Adrenal gland (tissue), 12 donors: Measurements from ENCODE around the gene LPGAT1. TPM values are rescaled to one million over a fixed set of nuclear protein-coding genes. Genes with fewer than 3 reads are reported as not detected.
"Not testable (repeated sequence)": the region's sequence is repeated elsewhere in the genome, so short reads cannot be mapped to it uniquely, and the experiment has no call there.

ENCODE experiments used
- DNase-seq, 7 donors: peaks; one replicate each; pipeline ENCODE4 v3.0.0-alpha.2; 2019 to 2020
- H3K27ac ChIP-seq, 5 donors: fragments of 200-600 bp; sonication (generic) in 4 of 5; 1 replicate in 3 of 5; 2 replicates in 2 of 5; pipeline versions ENCODE4 v1.5.1 to v1.8.0; 2016 to 2020; ENCODE audit warnings: mild to moderate bottlenecking in 1 of 5
- H3K27me3 ChIP-seq: fragments of 200-600 bp; 2 replicates; pipeline ENCODE4 v1.8.0; 2021
- H3K36me3 ChIP-seq, 2 donors: fragments of 200-600 bp; replicated peaks in 1 of 2; 1 replicate in 1 of 2; 2 replicates in 1 of 2; pipeline versions ENCODE4 v1.5.1 to v1.8.0; 2018 to 2022
- H3K4me1 ChIP-seq, 2 donors: fragments of 200-600 bp; replicated peaks in 1 of 2; 1 replicate in 1 of 2; 2 replicates in 1 of 2; pipeline versions ENCODE4 v1.5.1 to v1.8.0; 2018 to 2021
- H3K4me3 ChIP-seq, 4 donors: fragments of 200-600 bp; sonication (generic) in 3 of 4; one replicate each; pipeline ENCODE4 v1.5.1; 2016 to 2018
- H3K9me3 ChIP-seq, 3 donors: fragments of 200-600 bp; sonication (generic) in 1 of 3; replicated peaks in 1 of 3; 1 replicate in 2 of 3; 2 replicates in 1 of 3; pipeline versions ENCODE4 v1.5.1 to v1.8.0; 2016 to 2021
- CTCF ChIP-seq, 6 experiments: fragments of 450-650 bp in 4 of 6; fragments of 200-600 bp in 2 of 6; sonication (generic) in 1 of 6; IDR thresholded peaks; 1 replicate in 5 of 6; 2 replicates in 1 of 6; pipeline versions ENCODE4 v1.5.1 to v1.8.0; 2016 to 2021; ENCODE audit warnings: antibody characterized with exemption in 6 of 6, mild to moderate bottlenecking in 2 of 6, moderate library complexity in 1 of 6
- POLR2A ChIP-seq, 2 donors: fragments of 450-650 bp; IDR thresholded peaks; one replicate each; pipeline ENCODE4 v1.6.1; 2017; ENCODE audit warnings: antibody characterized with exemption in 2 of 2, mild to moderate bottlenecking in 2 of 2, moderate library complexity in 1 of 2
- WGBS, 4 donors: extraction: QIAGEN DNeasy Blood & Tissue Kit in 2 of 4; methylation state at CpG; one replicate each; pipeline versions ENCODE4 v1.1.5 to v1.1.7; 2013 to 2017; 5-methylcytosine and 5-hydroxymethylcytosine counted together
- intact Hi-C, 2 donors: fragments of 100-400 bp; cut with DNase I; formaldehyde crosslinking; loops; one replicate each; pipeline versions ENCODE4 v1.14.1 to v1.15.0; 2022 to 2023
- polyA plus RNA-seq, 3 donors: library from polyadenylated mRNA; stranded (reverse); fragments of 200-250 nt in 2 of 3; fragments of 350-450 nt in 1 of 3; fragmentation: Illumina TruSeq in 1 of 3; extraction: RNeasy Lipid Tissue Mini Kit (QIAGEN cat#74804) in 1 of 3; gene quantifications; one replicate each; pipeline ENCODE4 v1.2.3, GENCODE V29; 2013 to 2014
- total RNA-seq, 9 donors: library from RNA; depleted of rRNA in 4 of 9; stranded (reverse); fragments of >200 nt in 4 of 9; fragments of 120-200 nt in 1 of 9; fragmentation: NEBNext Ultra II Directional in 1 of 9; extraction: Animal tissue kit (Norgen Biotek cat#: 25700) in 1 of 9; gene quantifications; one replicate each; pipeline versions ENCODE4 v1.1.0 to v1.2.4, GENCODE V29; 2013 to 2023
- donor health status: healthy with polysubstance abuse.
- donor health status: Bipolar disorder and iron deficiency.
- donor health status: DM: yes; HTN: yes; CAD: no.
- donor health status: DM: no; HTN: no; CAD: no.
- donor health status: DM: no; HTN: no; CAD: no.
- donor health status: DM: yes; HTN: yes; CAD: no.

LPGAT1 gene
- total and polyA plus RNA-seq, 12 donors: 10.7 to 113 (median 75.6) TPM

GRCh38 chr1:211724687-211725196, 105.8 kb downstream of the LPGAT1 start:
- Histone ChIP-seq H3K4me1 (peaks cover 0 to 6% of the 10 kb centered on the region in 2 donors), H3K9me3 (no peaks in the 10 kb centered on the region), H3K4me3 (no peak overlapping the region), H3K36me3 (no peaks in the 10 kb centered on the region), H3K27me3 (no peaks in the 10 kb centered on the region), H3K27ac (no peak overlapping the region)
- 36 to 63% (median 47%) methylated on average over 10 to 11 of the region's 11 CpGs for WGBS, 4 donors
- no peak for TF ChIP-seq POLR2A (IDR thresholded peaks at IDR 0.05)
- no peak for TF ChIP-seq CTCF (IDR thresholded peaks at IDR 0.05)
- DNase-seq: peak in 2 of 7 donors; percentile 18 to 62
- intact Hi-C loops: loop anchor here in 1 of 2 donors (1.0 kb wide), 1 partner anchor 47 kb away; no protein-coding TSS in a partner anchor

- intact Hi-C loops: no loop called here
- no peak for TF ChIP-seq CTCF (IDR thresholded peaks at IDR 0.05)
- TF ChIP-seq POLR2A (IDR thresholded peaks at IDR 0.05): no peak
- Histone ChIP-seq H3K27ac (no peak overlapping the region), H3K4me1 (peaks cover 0 to 6% of the 10 kb centered on the region in 2 donors), H3K4me3 (no peak overlapping the region), H3K36me3 (no peaks in the 10 kb centered on the region), H3K9me3 (no peaks in the 10 kb centered on the region), H3K27me3 (no peaks in the 10 kb centered on the region)
- WGBS, 4 donors: 84 to 92% (median 89%) methylated on average over 5 of the region's 5 CpGs
- no peak for DNase-seq
Observed at GRCh38 chr1:211723273-211723672, 107.3 kb downstream of the LPGAT1 start.

GRCh38 chr1:211722277-211723175, 108.0 kb downstream of the LPGAT1 start:
- 85 to 87% (median 85%) methylated on average over 6 of the region's 6 CpGs for WGBS, 4 donors
- no peaks in the 10 kb centered on the region for H3K36me3 ChIP-seq
- H3K4me3 ChIP-seq: no peak overlapping the region
- intact Hi-C loops: no loop called here
- H3K4me1 ChIP-seq: peaks cover 0 to 6% of the 10 kb centered on the region in 2 donors
- H3K27me3 ChIP-seq: no peaks in the 10 kb centered on the region
- H3K9me3 ChIP-seq: no peaks in the 10 kb centered on the region
- no peak for TF ChIP-seq POLR2A (IDR thresholded peaks at IDR 0.05)
- no peak overlapping the region for H3K27ac ChIP-seq
- DNase-seq: peak in 5 of 7 donors; percentile 50 to 68 (median 51)

- WGBS, 4 donors: 86 to 95% (median 92%) methylated on average over 4 of the region's 4 CpGs
- intact Hi-C loops, H3K27ac ChIP-seq, H3K27me3 ChIP-seq, H3K4me3 ChIP-seq, H3K4me1 ChIP-seq, H3K9me3 ChIP-seq, H3K36me3 ChIP-seq, DNase-seq: not testable (repeated sequence)
Observed at GRCh38 chr1:211716555-211716954, 114.0 kb downstream of the LPGAT1 start.

GRCh38 chr1:211715971-211716370, 114.6 kb downstream of the LPGAT1 start:
- intact Hi-C loops: no loop called here
- H3K4me1 ChIP-seq: no peaks in the 10 kb centered on the region
- no peak overlapping the region for H3K4me3 ChIP-seq
- TF ChIP-seq CTCF (IDR thresholded peaks at IDR 0.05): no peak
- TF ChIP-seq POLR2A (IDR thresholded peaks at IDR 0.05): no peak
- DNase-seq: no peak
- H3K27ac ChIP-seq: no peak overlapping the region
- H3K27me3 ChIP-seq: no peaks in the 10 kb centered on the region
- no peaks in the 10 kb centered on the region for H3K36me3 ChIP-seq
- WGBS, 4 donors: 60 to 85% (median 75%) methylated on average over 1 to 2 of the region's 2 CpGs
- no peaks in the 10 kb centered on the region for H3K9me3 ChIP-seq
